H1 (cell line): ENCODE measurements around the gene MEGF11. TPM values are rescaled to one million over a fixed set of nuclear protein-coding genes. Genes with fewer than 3 reads are reported as not detected.

Experiments used
- CTCF ChIA-PET: fragments of 300-600 bp; sonication (Branson Sonifier 250); formaldehyde crosslinking; loops from one replicate; lab custom pipeline; 2021; ENCODE audit not compliant: partially characterized antibody; lab: Charles Lee
- POLR2A ChIA-PET: fragments of 300-600 bp; sonication (Branson Sonifier 250); formaldehyde crosslinking; loops from one replicate; lab custom pipeline; 2021; ENCODE audit warnings: inconsistent platforms; ENCODE audit not compliant: partially characterized antibody; lab: Charles Lee
- DNase-seq, 2 experiments: peaks; one replicate each; pipeline versions ENCODE4 v3.0.0 to v3.0.0-alpha.2; 2010 to 2022; ENCODE audit warnings: low spot score in 2 of 2, low read depth in 1 of 2, mixed read lengths in 1 of 2
- FAIRE-seq: peaks from 2 replicates; lab custom pipeline; 2011; peaks lifted over from hg19 to GRCh38; lab: Jason Lieb, UNC
- H2AFZ ChIP-seq: 2 replicates; pipeline ENCODE4 v1.8.1; 2012; ENCODE audit warnings: low read length, inconsistent platforms
- H2AK5ac ChIP-seq: 2 replicates; pipeline ENCODE4 v1.6.1; 2013; ENCODE audit warnings: low read depth, low read length
- H2BK120ac ChIP-seq: replicated peaks from 2 replicates; pipeline ENCODE3; 2013; ENCODE audit warnings: low read depth, low read length, inconsistent platforms
- H2BK12ac ChIP-seq: 2 replicates; pipeline ENCODE4 v1.6.1; 2013; ENCODE audit warnings: low read depth, low read length
- H2BK15ac ChIP-seq: 2 replicates; pipeline ENCODE4 v1.6.1; 2013; ENCODE audit warnings: low read length
- H2BK20ac ChIP-seq: 2 replicates; pipeline ENCODE4 v1.6.1; 2013; ENCODE audit warnings: low read length
- H2BK5ac ChIP-seq: 2 replicates; pipeline ENCODE4 v1.6.1; 2013; ENCODE audit warnings: low read depth, low read length
- H3K14ac ChIP-seq: 2 replicates; pipeline ENCODE4 v1.6.1; 2013; ENCODE audit warnings: inconsistent platforms; ENCODE audit not compliant: insufficient read length
- H3K18ac ChIP-seq: 2 replicates; pipeline ENCODE4 v1.6.1; 2013; ENCODE audit warnings: low read length; ENCODE audit errors: extremely low read depth
- H3K23ac ChIP-seq: 2 replicates; pipeline ENCODE4 v1.6.1; 2013; ENCODE audit warnings: inconsistent platforms; ENCODE audit not compliant: insufficient read length
- H3K23me2 ChIP-seq: 2 replicates; pipeline ENCODE4 v1.6.1; 2013; ENCODE audit warnings: low read depth, low read length
- H3K27ac ChIP-seq: 2 replicates; pipeline ENCODE4 v1.6.1; 2011; ENCODE audit warnings: low read depth, low read length, inconsistent platforms
- H3K27me3 ChIP-seq, 4 experiments: replicated peaks in 1 of 4; 1 replicate in 1 of 4; 2 replicates in 3 of 4; pipeline versions ENCODE4 v1.6.1 to v1.8.1; 2011 to 2013; ENCODE audit warnings: low read length in 3 of 4, mild to moderate bottlenecking in 3 of 4, inconsistent platforms in 2 of 4, mixed read lengths in 2 of 4, moderate library complexity in 1 of 4; ENCODE audit not compliant: control insufficient read depth in 3 of 4, insufficient read depth in 3 of 4; ENCODE audit errors: extremely low read depth in 1 of 4
- H3K36me3 ChIP-seq, 4 experiments: 2 replicates each; pipeline versions ENCODE4 v1.6.1 to v1.8.1; 2011 to 2013; ENCODE audit warnings: mild to moderate bottlenecking in 4 of 4, low read length in 3 of 4, moderate library complexity in 2 of 4, control low read depth in 1 of 4, inconsistent platforms in 1 of 4; ENCODE audit not compliant: insufficient read depth in 4 of 4, control insufficient read depth in 2 of 4
- H3K4ac ChIP-seq: replicated peaks from 2 replicates; pipeline ENCODE3; 2013; ENCODE audit warnings: low read length, low read depth, mixed read lengths, inconsistent platforms; ENCODE audit not compliant: insufficient read length
- H3K4me1 ChIP-seq, 4 experiments: replicated peaks in 1 of 4; 1 replicate in 1 of 4; 2 replicates in 3 of 4; pipeline versions ENCODE4 v1.6.1 to v1.8.1; 2011 to 2013; ENCODE audit warnings: low read length in 3 of 4, inconsistent platforms in 2 of 4, mixed read lengths in 1 of 4; ENCODE audit not compliant: insufficient read depth in 4 of 4, control insufficient read depth in 3 of 4
- H3K4me2 ChIP-seq, 2 experiments: 2 replicates each; pipeline versions ENCODE4 v1.6.1 to v1.8.1; 2011 to 2013; ENCODE audit warnings: low read depth in 2 of 2, low read length in 2 of 2, control low read depth in 1 of 2, inconsistent platforms in 1 of 2, mild to moderate bottlenecking in 1 of 2; ENCODE audit not compliant: insufficient read depth in 1 of 2
- H3K4me3 ChIP-seq, 4 experiments: fragments of 200-600, 300-600 bp in 1 of 4; sonication (generic), shearing (Covaris generic), sonication (Bioruptor Twin) in 1 of 4; 2 replicates each; pipeline versions ENCODE4 v1.5.1 to v1.8.1; 2011 to 2016; ENCODE audit warnings: low read length in 4 of 4, low read depth in 3 of 4, control low read depth in 2 of 4, inconsistent platforms in 2 of 4, mild to moderate bottlenecking in 2 of 4, mixed read lengths in 1 of 4, moderate library complexity in 1 of 4; ENCODE audit not compliant: insufficient read depth in 2 of 4; ENCODE audit errors: extremely low read depth in 1 of 4
- H3K56ac ChIP-seq: replicated peaks from 2 replicates; pipeline ENCODE3; 2013; ENCODE audit warnings: low read depth, mild to moderate bottlenecking, mixed read lengths, low read length, inconsistent platforms; ENCODE audit not compliant: insufficient read length
- H3K79me1 ChIP-seq: 2 replicates; pipeline ENCODE4 v1.6.1; 2013; ENCODE audit warnings: low read depth, low read length, control low read depth
- H3K79me2 ChIP-seq, 2 experiments: 2 replicates each; pipeline versions ENCODE4 v1.6.1 to v1.8.1; 2012 to 2013; ENCODE audit warnings: low read length in 2 of 2, mild to moderate bottlenecking in 2 of 2, inconsistent platforms in 1 of 2; ENCODE audit not compliant: insufficient read depth in 2 of 2, control insufficient read depth in 1 of 2
- H3K9ac ChIP-seq, 4 experiments: replicated peaks in 1 of 4; 1 replicate in 1 of 4; 2 replicates in 3 of 4; pipeline versions ENCODE4 v1.6.1 to v1.8.1; 2011 to 2013; ENCODE audit warnings: low read depth in 3 of 4, low read length in 3 of 4, control low read depth in 2 of 4, mild to moderate bottlenecking in 2 of 4, moderate library complexity in 2 of 4, inconsistent platforms in 1 of 4; ENCODE audit errors: extremely low read depth in 1 of 4
- H3K9me3 ChIP-seq, 2 experiments: 2 replicates each; pipeline versions ENCODE4 v1.6.1 to v1.8.1; 2012 to 2013; ENCODE audit warnings: mild to moderate bottlenecking in 2 of 2, moderate library complexity in 2 of 2, control low read depth in 1 of 2, inconsistent platforms in 1 of 2, low read depth in 1 of 2, low read length in 1 of 2, mixed read lengths in 1 of 2; ENCODE audit not compliant: insufficient read depth in 2 of 2
- H4K20me1 ChIP-seq, 2 experiments: replicated peaks in 1 of 2; 2 replicates each; pipeline versions ENCODE3 to v1.8.1; 2011 to 2013; ENCODE audit warnings: inconsistent platforms in 2 of 2, low read length in 2 of 2, mild to moderate bottlenecking in 1 of 2; ENCODE audit not compliant: insufficient read depth in 2 of 2, control insufficient read depth in 1 of 2
- H4K5ac ChIP-seq: 2 replicates; pipeline ENCODE4 v1.6.1; 2013; ENCODE audit warnings: low read length, low read depth, mixed read lengths, inconsistent platforms; ENCODE audit not compliant: insufficient read length
- H4K8ac ChIP-seq: 2 replicates; pipeline ENCODE4 v1.8.0; 2013; ENCODE audit warnings: mild to moderate bottlenecking, moderate library complexity, low read length, inconsistent platforms; ENCODE audit not compliant: insufficient read depth; ENCODE audit errors: extremely low read depth
- H4K91ac ChIP-seq: replicated peaks from 2 replicates; pipeline ENCODE3; 2013; ENCODE audit warnings: low read length, mixed read lengths, inconsistent platforms; ENCODE audit not compliant: insufficient read length
- CBX5 ChIP-seq: fragments of 300-800, 300-1000 bp; sonication (generic); IDR thresholded peaks from 2 replicates; pipeline ENCODE4 v1.7.1; 2016; ENCODE audit warnings: antibody characterized with exemption, low read length, low read depth
- WGBS, 2 experiments: shearing (Covaris generic) in 1 of 2; methylation state at CpG; one replicate each; pipeline versions ENCODE4 v1.1.6 to v1.1.7; 2013 to 2015; ENCODE audit warnings: low lambda C conversion rate in 2 of 2, mixed read lengths in 2 of 2, inconsistent platforms in 1 of 2, low coverage in 1 of 2, missing lambda C conversion rate in 1 of 2; ENCODE audit not compliant: insufficient replicate concordance in 2 of 2, insufficient coverage in 1 of 2, insufficient read length in 1 of 2; ENCODE audit errors: extremely low coverage in 1 of 2, missing lambda C conversion rate in 1 of 2; 5-methylcytosine and 5-hydroxymethylcytosine counted together
- polyA plus RNA-seq, 7 experiments: library from polyadenylated mRNA; depleted of rRNA in 3 of 7; stranded (reverse) in 5 of 7; unstranded in 2 of 7; fragments of >200 nt in 5 of 7; fragments of 200-250 nt in 2 of 7; gene quantifications; 1 replicate in 5 of 7; 2 replicates in 1 of 7; 4 replicates in 1 of 7; pipeline versions ENCODE4 v1.2.1 to v1.2.3, GENCODE V29; 2011 to 2013; ENCODE audit warnings: missing spikeins in 2 of 7, mixed read lengths in 2 of 7
- total RNA-seq: library from RNA; stranded (reverse); fragmentation: NEBNext Ultra II Directional; extraction: Animal tissue kit (Norgen Biotek cat#: 25700); gene quantifications from 2 replicates; pipeline ENCODE4 v1.2.1, GENCODE V29; 2021

MEGF11 gene
- total and polyA plus RNA-seq, 2 of the 8 experiments (the other 6 are each of a cell fraction or from before 2014, with no cell fraction given) = 4.4 to 4.8 TPM

DNA sequence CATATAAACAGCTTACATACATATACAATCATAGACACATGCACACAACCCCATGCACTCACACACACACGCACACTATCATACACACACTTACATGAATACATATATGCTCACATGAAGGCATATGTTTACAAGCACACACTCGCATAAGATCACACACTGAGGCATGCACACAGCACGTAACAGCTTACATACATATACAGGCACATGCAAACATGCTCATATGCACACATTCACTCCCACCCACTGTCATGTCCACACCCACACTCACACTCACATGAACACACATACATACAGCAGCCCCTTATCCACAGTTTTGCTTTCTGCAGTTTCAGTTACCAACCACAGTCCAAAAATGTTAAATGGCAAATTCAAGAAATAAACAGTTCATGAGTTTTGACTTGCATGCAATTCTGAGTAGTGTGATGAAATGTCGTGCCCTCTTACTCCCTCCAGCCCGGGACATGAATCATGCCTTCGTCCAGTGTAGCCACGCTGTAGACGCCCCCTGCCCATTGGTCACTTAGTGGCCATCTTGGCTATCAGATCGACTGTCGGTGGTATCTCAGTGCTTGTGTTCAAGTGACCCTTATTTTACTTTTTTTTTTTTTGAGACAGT is 27.8 kb downstream of the MEGF11 start:
- H4K5ac ChIP-seq = no peak overlapping the region
- H2BK5ac ChIP-seq = no peak overlapping the region
- no peaks in the 10 kb centered on the region; a peak in 1 of 4 replicates for H3K9me3 ChIP-seq
- no peak overlapping the region for H2BK15ac ChIP-seq
- ChIA-PET CTCF (interaction anchor here (0.8 kb wide), 1 partner anchor 56 kb away, joined by 3 read pairs; no protein-coding TSS in a partner anchor), POLR2A (no interaction called here)
- H4K20me1 ChIP-seq = peaks cover 0 to 2% of the 10 kb centered on the region in 2 experiments
- no peak overlapping the region for H4K8ac ChIP-seq
- H3K23me2 ChIP-seq = no peaks in the 10 kb centered on the region
- H2BK12ac ChIP-seq = no peak overlapping the region; the same call in 1 of the 2 replicates
- H4K91ac ChIP-seq = no peak overlapping the region
- no peaks in the 10 kb centered on the region for H3K27me3 ChIP-seq
- WGBS, 2 experiments = 92% methylated on average over 10 of the region's 10 CpGs; no CpG with 5 or more reads in 1 of the 2 experiments
- no peak overlapping the region for H3K14ac ChIP-seq
- no peak overlapping the region for H3K4me3 ChIP-seq
- no peaks in the 10 kb centered on the region for H3K36me3 ChIP-seq
- H3K23ac ChIP-seq = no peak overlapping the region
- H2AK5ac ChIP-seq = no peak overlapping the region
- no peak overlapping the region for H3K9ac ChIP-seq
- H3K27ac ChIP-seq = no peak overlapping the region
- no peaks in the 10 kb centered on the region; the same call in 1 of the 2 replicates for H3K79me1 ChIP-seq
- H3K4me1 ChIP-seq = no peaks in the 10 kb centered on the region
- no peak for DNase-seq
- H3K18ac ChIP-seq = no peak overlapping the region
- no peak overlapping the region for H2BK20ac ChIP-seq
- no peaks in the 10 kb centered on the region for H3K79me2 ChIP-seq
- FAIRE-seq = no peak
- H3K4ac ChIP-seq = no peak overlapping the region
- H2AFZ ChIP-seq = no peak overlapping the region
- H3K56ac ChIP-seq = no peak overlapping the region
- H2BK120ac ChIP-seq = no peak overlapping the region
- H3K4me2 ChIP-seq = no peak overlapping the region
- no peak for TF ChIP-seq CBX5
